Fibroblast of mammary gland (primary cell): Measurements from ENCODE around the gene ASIC5.

Experiments
- DNase-seq: peaks from one replicate; pipeline ENCODE4 v3.0.0-alpha.2; 2010; ENCODE audit warnings: low read depth
- H3K4me3 ChIP-seq: 2 replicates; pipeline ENCODE4 v1.5.1; 2011; ENCODE audit warnings: low read depth, mild to moderate bottlenecking, low read length, moderate library complexity; ENCODE audit not compliant: control insufficient read depth
- CTCF ChIP-seq: conservative IDR thresholded peaks from 2 replicates; pipeline ENCODE4 v1.5.1; 2011; ENCODE audit warnings: low read depth, low read length, inconsistent platforms; ENCODE audit not compliant: control insufficient read depth, insufficient read depth

Gene ASIC5

GRCh38 chr4:155854582-155855226, 11.4 kb downstream of the ASIC5 start:
- H3K4me3 ChIP-seq, result no peak overlapping the region
- no peak for TF ChIP-seq CTCF
- peak; percentile 30 for DNase-seq

GRCh38 chr4:155853189-155853588, 12.9 kb downstream of the ASIC5 start:
- TF ChIP-seq CTCF, result no peak
- no peak for DNase-seq
- no peak overlapping the region for H3K4me3 ChIP-seq

GRCh38 chr4:155849042-155849441, 17.0 kb downstream of the ASIC5 start:
- H3K4me3 ChIP-seq, result no peak overlapping the region
- TF ChIP-seq CTCF, result no peak
- DNase-seq, result no peak

GRCh38 chr4:155846929-155847328, 19.1 kb downstream of the ASIC5 start:
- no peak overlapping the region for H3K4me3 ChIP-seq

GRCh38 chr4:155842080-155842479, 24.0 kb downstream of the ASIC5 start:
- no peak overlapping the region for H3K4me3 ChIP-seq
- no peak for TF ChIP-seq CTCF
- DNase-seq, result no peak

More at GRCh38 chr4:155846929-155847328, 19.1 kb downstream of the ASIC5 start:
- DNase-seq, result no peak
- TF ChIP-seq CTCF, result no peak

- no peak for DNase-seq
- no peak overlapping the region for H3K4me3 ChIP-seq
- no peak for TF ChIP-seq CTCF
These were observed 28.8 kb downstream of the ASIC5 start for GRCh38 chr4:155837203-155837796.
